DOHH2 (cell line): ENCODE measurements around the gene WDR7.

Experiments
- H3F3A ChIP-seq: fragments of 200-600 bp; sonication (generic), shearing (Covaris generic); 2 replicates; pipeline ENCODE4 v1.6.0; 2016; ENCODE audit warnings: antibody characterized with exemption, mild to moderate bottlenecking; ENCODE audit not compliant: control insufficient read depth, insufficient read depth
- H3K27ac ChIP-seq: fragments of 200-600 bp; sonication (generic); 2 replicates; pipeline ENCODE4 v1.5.1; 2014; ENCODE audit warnings: low read depth, mild to moderate bottlenecking, low read length, moderate library complexity
- H3K27me3 ChIP-seq: fragments of 200-600 bp; sonication (generic); 2 replicates; pipeline ENCODE4 v1.6.1; 2014; ENCODE audit warnings: mild to moderate bottlenecking, low read length, mixed read lengths; ENCODE audit not compliant: control insufficient read depth
- H3K36me3 ChIP-seq: fragments of 200-600 bp; sonication (generic); 2 replicates; pipeline ENCODE4 v1.6.1; 2014; ENCODE audit warnings: mild to moderate bottlenecking, low read length, moderate library complexity, mixed read lengths; ENCODE audit not compliant: control insufficient read depth
- H3K4me1 ChIP-seq: fragments of 200-600 bp; sonication (generic); 2 replicates; pipeline ENCODE4 v1.6.1; 2014; ENCODE audit warnings: mild to moderate bottlenecking, low read length, mixed read lengths; ENCODE audit not compliant: control insufficient read depth
- H3K4me2 ChIP-seq: fragments of 200-600 bp; sonication (generic); 2 replicates; pipeline ENCODE4 v1.6.0; 2014; ENCODE audit warnings: mild to moderate bottlenecking, low read length, moderate library complexity
- H3K4me3 ChIP-seq: fragments of 200-600 bp; sonication (generic); 2 replicates; pipeline ENCODE4 v1.5.1; 2014; ENCODE audit warnings: mild to moderate bottlenecking, low read length, mixed read lengths
- H3K79me2 ChIP-seq: fragments of 200-600 bp; sonication (generic); 2 replicates; pipeline ENCODE4 v1.6.1; 2014; ENCODE audit warnings: mild to moderate bottlenecking, low read length, mixed read lengths; ENCODE audit not compliant: control insufficient read depth
- H3K9me2 ChIP-seq: fragments of 200-600 bp; sonication (generic); replicated peaks from 2 replicates; pipeline ENCODE4 v1.6.1; 2014; ENCODE audit warnings: mild to moderate bottlenecking, low read length, mixed read lengths; ENCODE audit not compliant: control insufficient read depth
- H3K9me3 ChIP-seq: fragments of 200-600 bp; sonication (generic); 2 replicates; pipeline ENCODE4 v1.6.1; 2014; ENCODE audit warnings: antibody characterized with exemption, low read length, mixed read lengths; ENCODE audit not compliant: control insufficient read depth, insufficient read depth
- H4K20me1 ChIP-seq: fragments of 200-600 bp; sonication (generic); 2 replicates; pipeline ENCODE4 v1.6.0; 2014; ENCODE audit warnings: low read depth, mild to moderate bottlenecking, antibody characterized with exemption, low read length, moderate library complexity; ENCODE audit not compliant: control insufficient read depth, insufficient read depth
- CTCF ChIP-seq: fragments of 200-600 bp; sonication (generic); IDR thresholded peaks from one replicate; pipeline ENCODE4 v1.5.1; 2014; ENCODE audit warnings: antibody characterized with exemption, mild to moderate bottlenecking, low read depth, low read length; ENCODE audit not compliant: poor library complexity, severe bottlenecking
- EZH2phosphoT487 ChIP-seq: fragments of 200-600 bp; sonication (generic); IDR thresholded peaks from 2 replicates; pipeline ENCODE4 v1.6.1; 2017; ENCODE audit warnings: borderline replicate concordance, mild to moderate bottlenecking, antibody characterized with exemption, low read length, moderate library complexity, mixed read lengths

Gene WDR7

DNA sequence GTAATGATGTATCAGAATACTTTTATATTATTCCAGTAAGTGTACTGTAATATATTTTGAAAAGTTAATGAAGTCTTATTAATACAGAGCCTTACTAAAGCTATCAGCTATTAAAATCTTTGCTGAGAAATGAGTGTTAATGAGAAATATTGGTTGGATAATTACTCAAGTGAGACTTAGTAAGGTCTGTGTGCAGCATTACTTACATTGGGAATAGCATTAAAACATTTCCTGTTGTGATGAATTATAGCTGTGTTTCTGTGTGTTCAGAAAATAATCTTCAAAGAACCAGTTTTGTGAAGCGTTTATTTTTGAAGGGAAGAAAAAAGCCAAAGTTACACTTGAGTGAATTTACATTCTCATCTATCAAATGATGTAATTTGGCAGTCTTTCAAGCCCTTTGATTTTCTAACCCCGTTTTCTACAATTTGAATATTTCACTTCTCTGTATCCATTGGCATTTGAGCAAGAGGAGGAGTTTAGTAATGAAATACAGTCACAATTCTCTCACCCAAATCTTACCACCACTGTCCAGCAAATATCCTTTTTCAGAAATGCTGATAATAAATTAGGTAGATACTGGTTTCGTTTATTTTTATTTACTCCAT lies 372.2 kb downstream of the WDR7 start:
- TF ChIP-seq EZH2phosphoT487 (no peak), CTCF (no peak)
- Histone ChIP-seq H3K36me3 (no peaks in the 10 kb centered on the region), H3K27ac (no peak overlapping the region), H3K4me1 (peaks cover 18% of the 10 kb centered on the region), H4K20me1 (no peaks in the 10 kb centered on the region), H3K9me3 (no peaks in the 10 kb centered on the region), H3K27me3 (no peaks in the 10 kb centered on the region), H3K4me3 (no peak overlapping the region), H3K4me2 (0 out of 2 replicates have a peak overlapping the region, but pooled peaks have one; percentile 1), H3K9me2 (no peaks in the 10 kb centered on the region), H3K79me2 (no peaks in the 10 kb centered on the region), H3F3A (no peaks in the 10 kb centered on the region)

- Histone ChIP-seq H3K79me2 (no peaks in the 10 kb centered on the region), H3F3A (no peaks in the 10 kb centered on the region), H3K36me3 (no peaks in the 10 kb centered on the region), H3K9me3 (no peaks in the 10 kb centered on the region), H3K27ac (no peak overlapping the region), H3K4me2 (no peak overlapping the region), H3K4me1 (peaks cover 18% of the 10 kb centered on the region), H3K27me3 (no peaks in the 10 kb centered on the region), H4K20me1 (no peaks in the 10 kb centered on the region), H3K4me3 (no peak overlapping the region), H3K9me2 (no peaks in the 10 kb centered on the region)
- no peak for TF ChIP-seq EZH2phosphoT487
- no peak for TF ChIP-seq CTCF
These were observed 374.4 kb downstream of the WDR7 start for GRCh38 chr18:57025540-57025939.

- Histone ChIP-seq H3K27me3 (no peaks in the 10 kb centered on the region), H4K20me1 (no peaks in the 10 kb centered on the region), H3K4me3 (no peak overlapping the region), H3K36me3 (no peaks in the 10 kb centered on the region), H3F3A (no peaks in the 10 kb centered on the region), H3K4me2 (no peak overlapping the region), H3K27ac (no peak overlapping the region), H3K4me1 (peaks cover 11% of the 10 kb centered on the region), H3K9me3 (no peaks in the 10 kb centered on the region), H3K79me2 (no peaks in the 10 kb centered on the region), H3K9me2 (no peaks in the 10 kb centered on the region)
- TF ChIP-seq EZH2phosphoT487 (no peak), CTCF (no peak)
These were observed 375.2 kb downstream of the WDR7 start for GRCh38 chr18:57026316-57026715.
